ENCODE data around the gene NEURL1.

- no peak for TF ChIP-seq TAF1 (IDR thresholded peaks at IDR 0.05; ENCODE audit: low read depth, low read length)
- TF ChIP-seq POLR2A (IDR thresholded peaks at IDR 0.05; ENCODE audit: low read depth, low read length), result no peak
- TF ChIP-seq POLR2AphosphoS5 (IDR thresholded peaks at IDR 0.05; ENCODE audit: low read depth, low read length), result no peak
- no peak for TF ChIP-seq POU2F2 (IDR thresholded peaks at IDR 0.05; ENCODE audit: low read depth, low read length)
Observed at GRCh38 chr10:103610921-103611511, 117.5 kb downstream of the NEURL1 start.

All from GM12891 (cell line).